ENCODE data around the gene ASCL5.

ASCL5 gene

DNA sequence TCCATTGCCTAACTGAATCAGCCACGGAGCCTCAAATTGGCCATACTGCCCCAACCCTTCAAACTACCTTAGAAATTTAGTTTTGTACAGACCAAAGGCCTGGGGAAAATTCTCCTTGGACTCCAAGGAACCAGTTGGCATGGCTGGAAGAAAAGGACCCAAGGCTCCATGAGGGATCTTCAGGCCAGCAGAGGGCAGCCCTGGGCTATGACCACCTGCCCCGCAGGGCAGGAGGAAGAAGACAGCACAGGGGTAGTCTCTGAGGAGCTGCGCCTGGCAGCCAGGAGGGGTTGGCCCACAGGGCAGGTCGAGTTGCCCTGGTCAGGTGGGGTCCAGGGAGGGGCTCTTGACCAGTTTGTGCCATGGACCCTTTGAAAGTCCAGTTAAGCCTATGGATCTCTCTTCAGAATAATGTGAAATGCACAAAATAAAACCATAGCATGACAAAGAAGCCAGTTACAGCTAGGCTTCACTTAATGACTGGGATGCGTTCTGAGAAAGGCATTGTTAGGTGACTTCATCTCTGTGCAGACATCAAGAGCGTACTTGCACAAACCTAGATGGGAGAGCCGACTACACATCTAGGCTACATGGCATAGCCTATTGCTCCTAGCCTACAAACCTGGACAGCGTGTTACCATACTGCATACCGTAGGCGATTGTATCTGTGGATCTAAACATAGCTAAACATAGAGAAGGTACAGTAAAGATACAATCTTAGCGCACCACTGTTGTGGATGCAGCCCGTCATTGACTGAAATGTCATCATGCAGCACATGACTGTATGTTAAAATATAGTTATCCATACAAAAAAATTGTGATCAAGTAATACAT lies 40.9 kb downstream of the ASCL5 start:
- peak; percentile 3 for DNase-seq (ENCODE audit: low read depth)

DNA sequence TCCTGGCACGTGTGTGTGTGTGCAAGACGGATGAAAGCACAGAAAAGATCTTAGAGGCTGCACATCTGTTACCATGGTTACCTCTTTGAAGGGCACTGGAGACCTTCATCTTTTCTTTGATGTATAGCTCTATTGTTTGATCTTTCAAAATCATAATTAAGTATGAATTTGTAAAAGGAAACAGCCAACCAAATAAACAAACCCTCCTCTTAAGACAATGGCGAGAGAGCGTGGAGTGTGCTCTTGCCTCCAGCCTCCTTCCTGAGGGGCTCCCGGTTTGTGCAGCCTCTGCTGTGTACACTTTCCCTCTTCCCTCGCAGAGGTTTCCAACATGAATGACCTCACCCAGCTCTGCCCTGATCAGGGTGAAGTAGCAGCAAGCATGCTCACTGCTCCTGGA lies 42.7 kb downstream of the ASCL5 start:
- no peak for DNase-seq (ENCODE audit: low read depth)

GRCh38 chr1:201083741-201084140 lies 43.2 kb downstream of the ASCL5 start:
- no peak for DNase-seq (ENCODE audit: low read depth)

- DNase-seq (ENCODE audit: low read depth), result no peak
Measured at GRCh38 chr1:201080135-201080534, 46.8 kb downstream of the ASCL5 start.

DNA sequence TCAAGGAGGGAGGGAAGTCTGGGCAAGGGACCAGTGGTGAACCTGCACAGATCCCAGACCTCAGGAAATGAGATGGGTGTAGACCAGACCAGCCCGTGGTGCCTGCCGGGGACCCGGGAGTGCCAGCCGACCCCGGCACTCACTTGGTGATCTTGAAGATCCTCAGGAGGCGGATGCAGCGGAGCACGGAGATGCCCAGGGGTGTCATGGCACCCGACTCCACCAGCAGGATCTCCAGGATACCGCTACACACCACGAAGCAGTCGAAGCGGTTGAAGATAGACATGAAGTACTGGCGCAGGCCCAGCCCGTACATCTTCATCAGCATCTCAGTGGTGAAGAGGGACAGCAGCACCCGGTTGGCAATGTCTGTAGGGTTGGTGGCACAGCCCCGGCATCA lies 49.2 kb downstream of the ASCL5 start:
- DNase-seq (ENCODE audit: low read depth), result no peak

- DNase-seq (ENCODE audit: low read depth), result no peak
Measured at GRCh38 chr1:201077116-201077515, 49.9 kb downstream of the ASCL5 start.

DNA sequence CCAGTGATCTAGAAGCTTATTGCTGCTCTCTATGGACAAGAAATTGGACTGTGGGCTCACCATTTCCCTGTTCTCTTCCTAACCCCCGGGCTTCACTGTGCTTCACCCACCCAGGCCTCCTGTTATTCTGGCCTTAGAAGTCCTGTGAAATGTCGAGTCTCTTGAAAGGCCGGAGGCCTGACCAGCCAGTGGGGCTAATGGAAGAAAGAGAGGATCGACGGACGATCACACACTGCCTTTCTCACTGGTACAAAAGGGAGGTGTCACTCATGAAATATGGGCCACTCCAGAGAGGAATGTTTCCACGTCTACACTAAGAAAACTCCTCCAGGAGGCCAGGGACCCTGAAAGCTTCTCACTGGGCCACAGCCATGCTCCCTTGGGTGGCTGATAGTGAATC lies 50.9 kb downstream of the ASCL5 start:
- DNase-seq (ENCODE audit: low read depth), result no peak

GRCh38 chr1:201074018-201074417 lies 53.0 kb downstream of the ASCL5 start:
- no peak for DNase-seq (ENCODE audit: low read depth)

- no peak for DNase-seq (ENCODE audit: low read depth)
Measured at GRCh38 chr1:201072922-201073321, 54.1 kb downstream of the ASCL5 start.

DNA sequence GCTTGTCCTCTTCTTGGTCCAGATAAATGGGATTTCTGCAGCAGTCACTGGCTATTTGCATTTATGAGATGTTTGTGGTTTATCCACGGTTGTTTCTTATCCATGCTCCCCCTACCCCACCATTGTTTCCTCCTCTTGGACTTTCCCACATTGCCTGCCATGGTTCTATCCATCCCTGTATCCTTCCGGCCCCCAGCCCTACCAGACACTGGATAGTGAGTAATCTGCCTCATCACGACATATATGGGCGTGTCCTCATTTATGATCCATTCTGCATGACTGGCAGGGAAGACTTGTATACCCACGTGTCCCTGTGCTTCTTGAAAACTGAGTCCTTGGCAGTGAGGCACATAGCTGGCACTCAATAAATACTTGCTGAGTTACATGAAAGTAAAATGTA lies 54.8 kb downstream of the ASCL5 start:
- DNase-seq (ENCODE audit: low read depth), result no peak

GRCh38 chr1:201069636-201070035 lies 57.3 kb downstream of the ASCL5 start:
- DNase-seq (ENCODE audit: low read depth), result no peak

DNA sequence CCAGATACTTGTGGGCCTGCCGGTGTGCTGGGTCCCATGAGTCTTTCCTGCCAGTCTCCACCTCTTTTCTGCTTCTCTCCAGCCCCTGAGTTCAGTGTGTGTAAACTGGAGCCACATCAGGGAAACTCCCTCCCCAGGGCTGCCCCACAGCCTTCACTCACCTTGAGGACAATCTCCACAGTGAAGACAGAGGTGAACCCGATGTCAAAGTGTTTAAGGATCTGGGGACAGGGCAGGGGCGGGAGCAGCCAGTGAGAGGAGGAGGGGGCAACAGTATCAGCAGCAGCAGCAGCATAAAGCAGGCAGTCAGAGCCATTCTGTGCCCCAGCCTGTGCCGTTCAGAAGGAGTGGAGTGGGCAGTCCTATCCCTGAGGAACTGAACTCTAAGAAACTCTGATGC lies 58.0 kb downstream of the ASCL5 start:
- DNase-seq (ENCODE audit: low read depth), result no peak

- DNase-seq (ENCODE audit: low read depth), result no peak
Measured at GRCh38 chr1:201066986-201067385, 60.0 kb downstream of the ASCL5 start.

DNA sequence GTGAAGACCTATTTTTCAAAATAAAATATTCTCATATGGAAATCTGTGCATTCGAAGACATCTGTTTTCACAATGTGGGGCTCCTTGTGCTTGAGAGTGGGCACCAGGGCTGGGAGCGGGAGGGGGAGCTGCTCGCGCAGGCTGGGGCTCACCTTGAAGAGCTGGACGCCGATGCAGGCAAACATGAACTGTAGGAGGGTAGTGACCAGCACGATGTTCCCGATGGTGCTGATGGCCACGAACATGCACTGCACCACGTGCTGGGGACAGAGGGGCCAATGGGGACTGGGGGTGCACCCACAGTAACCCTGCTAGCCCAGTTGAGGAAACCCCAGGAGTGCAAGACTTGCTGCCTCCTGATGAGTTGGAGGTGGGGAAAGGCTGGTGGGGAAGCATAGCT lies 61.3 kb downstream of the ASCL5 start:
- no peak for DNase-seq (ENCODE audit: low read depth)

- DNase-seq (ENCODE audit: low read depth), result no peak
Measured at GRCh38 chr1:201064806-201065205, 62.2 kb downstream of the ASCL5 start.

All from stimulated activated CD4-positive, alpha-beta T cell treated with anti-CD3 and anti-CD28 coated beads, Interleukin-2, amount 100 ng/mL, for 4 hours (primary cell).